NT2/D1 (cell line): ENCODE measurements around the gene NKAIN2.

Experiments
- YY1 ChIP-seq: IDR thresholded peaks from 2 replicates; pipeline ENCODE4 v1.6.1; 2011; ENCODE audit not compliant: insufficient read length, insufficient read depth
- ZNF274 ChIP-seq: IDR thresholded peaks from 2 replicates; pipeline ENCODE4 v1.6.1; 2011; ENCODE audit warnings: mild to moderate bottlenecking, low read depth, low read length

- TF ChIP-seq ZNF274: no peak
- no peak for TF ChIP-seq YY1
These were observed 193.6 kb downstream of the NKAIN2 start for GRCh38 chr6:123997223-123997622.
